ENCODE results near the gene RCN2. TPM values are rescaled to one million over a fixed set of nuclear protein-coding genes. Genes with fewer than 3 reads are reported as not detected.

The RCN2 gene
- total and polyA plus RNA-seq, 2 of the 8 experiments (the other 6 are each of a cell fraction or from before 2014, with no cell fraction given): 65.6 to 137 TPM

DNA sequence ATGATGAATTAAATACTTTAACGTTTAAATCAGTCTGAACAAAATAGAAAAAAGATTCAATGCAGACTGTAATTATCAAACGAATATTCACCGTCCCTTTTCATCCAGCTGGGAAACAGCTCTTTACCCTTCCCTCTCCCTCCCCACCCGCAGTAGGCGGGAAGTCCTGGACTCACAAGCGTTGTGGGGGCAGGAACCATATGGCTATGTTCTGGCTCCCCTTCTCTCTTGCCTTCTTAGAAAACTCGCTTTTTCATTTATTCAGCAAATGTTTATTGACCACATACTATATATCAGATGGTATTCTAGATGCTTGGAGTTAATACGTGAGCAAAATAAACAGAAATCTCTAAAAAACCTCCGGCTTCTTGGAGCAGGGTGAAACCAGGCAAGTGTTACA is 25.7 kb upstream of the RCN2 start (continued):
- TF ChIP-seq, protein P1, sequence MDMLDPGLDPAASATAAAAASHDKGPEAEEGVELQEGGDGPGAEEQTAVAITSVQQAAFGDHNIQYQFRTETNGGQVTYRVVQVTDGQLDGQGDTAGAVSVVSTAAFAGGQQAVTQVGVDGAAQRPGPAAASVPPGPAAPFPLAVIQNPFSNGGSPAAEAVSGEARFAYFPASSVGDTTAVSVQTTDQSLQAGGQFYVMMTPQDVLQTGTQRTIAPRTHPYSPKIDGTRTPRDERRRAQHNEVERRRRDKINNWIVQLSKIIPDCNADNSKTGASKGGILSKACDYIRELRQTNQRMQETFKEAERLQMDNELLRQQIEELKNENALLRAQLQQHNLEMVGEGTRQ (IDR thresholded peaks at IDR 0.05; ENCODE audit: low read length): no peak
- no peak for TF ChIP-seq TBP (IDR thresholded peaks at IDR 0.05; ENCODE audit: low read depth, low read length)

Measured in H1 (cell line).